ENCODE results near the gene BCAS3.
A peak's percentile ranks its signal among the peaks of the same experiment; 100 is the strongest.

BCAS3 gene

DNA sequence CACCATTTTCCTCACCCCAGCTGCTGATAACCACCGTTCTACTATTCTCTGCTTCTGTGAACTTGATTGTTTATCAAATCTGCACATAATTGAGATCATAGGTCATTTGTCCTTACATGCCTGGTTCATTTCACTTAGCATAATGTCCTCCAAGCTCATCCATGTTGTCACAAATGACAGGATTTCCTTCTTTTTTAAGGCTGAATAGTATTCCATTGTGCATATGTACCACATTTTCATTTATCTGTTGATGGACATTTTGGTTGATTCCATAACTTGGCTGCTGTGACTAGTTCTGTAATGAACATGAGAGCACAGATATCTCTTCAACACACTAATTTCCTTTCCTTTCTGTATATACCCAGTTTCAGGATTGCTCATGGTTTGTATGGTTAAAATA lies 496.7 kb downstream of the BCAS3 start:
- DNase-seq, result no peak

DNA sequence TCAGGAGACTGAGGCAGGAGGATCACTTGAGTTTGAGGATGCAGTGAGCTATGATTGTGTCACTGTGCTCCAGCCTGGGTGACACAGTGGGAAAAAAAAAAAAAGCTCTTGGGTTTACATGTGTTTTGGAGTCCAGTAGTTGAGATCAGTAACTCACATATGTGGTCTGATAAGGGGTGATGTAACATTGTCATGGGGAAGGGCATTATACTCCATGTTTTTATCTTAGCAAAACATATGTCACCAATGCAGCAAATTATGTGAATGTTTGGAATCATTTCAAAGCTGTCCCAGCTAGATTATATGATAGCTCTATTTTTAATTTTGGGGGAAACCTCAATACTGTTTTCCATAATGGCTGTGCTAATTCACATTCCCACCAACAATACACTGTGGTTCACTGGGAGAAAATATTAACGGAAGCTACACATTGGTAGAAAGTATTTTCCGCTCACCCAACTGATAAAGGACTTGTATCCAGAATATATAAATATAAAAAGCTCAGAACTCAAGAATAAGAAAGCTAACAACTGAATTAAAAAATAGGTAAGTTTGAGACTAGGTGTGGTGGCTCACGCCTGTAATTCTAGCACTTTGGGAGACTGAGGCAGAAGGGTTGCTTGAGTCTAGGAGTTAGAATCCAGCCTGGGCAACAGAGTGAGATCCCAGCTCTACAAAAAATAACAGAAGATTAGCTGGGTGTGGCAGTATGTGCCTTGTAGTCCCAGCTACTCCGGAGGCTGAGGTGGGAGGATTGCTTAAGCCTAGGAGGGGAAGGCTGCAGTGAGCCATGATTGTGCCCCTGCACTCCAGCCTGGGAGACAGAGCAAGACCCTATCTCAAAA lies 497.9 kb downstream of the BCAS3 start:
- no peak for DNase-seq

DNA sequence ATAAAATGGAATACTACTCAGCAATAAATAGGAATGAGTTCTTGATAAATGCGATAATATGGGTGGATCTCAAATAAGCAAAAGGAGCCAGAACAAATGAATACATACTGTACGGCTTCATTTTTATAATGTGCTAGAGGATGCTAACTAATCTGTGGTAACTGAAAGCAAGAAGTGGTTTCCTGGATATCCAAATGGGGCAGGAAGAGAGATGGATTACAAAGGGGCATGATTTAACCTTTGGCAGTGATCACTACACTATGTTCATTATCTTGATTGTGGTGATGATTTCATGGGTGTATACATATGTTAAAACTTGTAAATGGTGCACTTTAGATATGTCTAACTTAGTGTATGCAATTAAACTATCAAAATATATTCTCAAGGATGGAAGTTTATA lies 499.7 kb downstream of the BCAS3 start:
- DNase-seq, result no peak

DNA sequence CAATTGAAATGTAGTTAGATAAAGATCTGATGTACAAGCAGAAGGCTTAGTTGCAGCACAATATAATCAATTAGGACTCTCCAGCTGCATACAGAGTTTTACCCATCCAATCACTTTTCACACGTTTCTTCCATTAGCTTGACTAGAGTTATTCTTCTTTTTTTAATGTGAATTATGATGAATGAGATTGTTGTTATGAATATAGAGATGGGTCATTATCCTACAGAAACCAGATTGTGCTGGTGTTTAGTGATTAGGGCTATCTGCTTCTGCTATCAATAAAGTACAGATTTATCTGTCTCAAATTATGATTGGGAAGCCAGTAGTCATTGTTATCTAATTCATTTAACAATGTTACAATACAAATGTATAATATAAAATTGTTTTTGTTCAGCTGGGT lies 500.6 kb downstream of the BCAS3 start:
- DNase-seq, result no peak

DNA sequence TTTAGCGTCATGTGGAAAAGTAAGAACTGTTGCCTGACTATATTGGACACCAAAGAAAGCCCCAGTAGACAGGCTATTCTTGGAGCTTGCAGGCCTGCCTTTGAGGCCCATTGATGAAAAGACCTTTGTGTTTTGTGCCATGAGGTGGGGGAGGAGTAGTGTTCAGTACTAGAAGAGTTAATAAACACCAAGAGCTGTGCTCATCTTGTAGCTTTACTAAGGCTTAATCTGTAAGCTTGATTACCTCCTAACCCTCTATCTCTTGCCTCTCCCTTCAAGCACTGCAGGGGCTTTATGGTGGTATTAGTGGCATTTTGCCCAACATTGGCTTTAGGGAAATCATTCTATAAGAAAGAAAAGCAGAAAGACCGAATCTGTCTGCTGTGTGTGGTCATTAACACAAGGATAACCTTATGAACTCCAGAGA lies 501.7 kb downstream of the BCAS3 start:
- no peak for DNase-seq

DNA sequence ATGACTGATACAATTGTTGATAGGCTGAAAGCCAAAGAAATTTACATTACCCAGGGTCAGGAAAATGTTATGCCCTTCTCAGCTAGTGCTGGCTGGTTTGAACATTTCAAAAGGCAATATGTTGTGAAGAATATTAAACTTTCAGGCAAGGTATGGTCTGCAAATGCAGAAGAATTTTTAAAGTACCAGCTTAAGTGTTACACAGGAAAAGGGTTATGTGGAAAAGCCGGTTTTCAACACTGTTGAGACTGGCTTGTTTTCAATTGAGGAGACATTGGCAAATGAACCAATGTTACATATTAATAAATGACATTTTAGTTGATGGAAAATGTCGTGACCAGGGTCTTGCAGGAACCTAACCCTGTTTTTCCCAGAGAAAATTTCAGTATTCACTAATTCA lies 506.1 kb downstream of the BCAS3 start:
- DNase-seq, result no peak

DNA sequence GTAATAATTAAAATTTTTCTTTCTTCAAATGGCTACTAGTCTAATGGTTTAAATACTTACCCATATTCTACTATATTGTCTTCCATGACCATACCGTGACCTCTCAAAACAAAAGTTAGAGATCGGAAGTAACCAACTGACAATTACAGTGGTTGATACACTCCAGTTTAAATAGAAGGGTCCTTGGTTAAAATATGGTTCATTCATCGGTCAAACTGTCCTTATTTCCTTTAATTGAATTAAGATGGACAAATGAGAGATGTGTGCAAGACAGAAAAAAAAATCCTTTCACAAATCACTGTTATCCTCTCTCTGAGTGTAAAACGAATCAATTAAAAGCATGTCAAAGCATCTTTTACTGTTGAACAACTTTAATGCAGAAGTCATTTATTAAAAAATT lies 507.7 kb downstream of the BCAS3 start:
- no peak for DNase-seq

DNA sequence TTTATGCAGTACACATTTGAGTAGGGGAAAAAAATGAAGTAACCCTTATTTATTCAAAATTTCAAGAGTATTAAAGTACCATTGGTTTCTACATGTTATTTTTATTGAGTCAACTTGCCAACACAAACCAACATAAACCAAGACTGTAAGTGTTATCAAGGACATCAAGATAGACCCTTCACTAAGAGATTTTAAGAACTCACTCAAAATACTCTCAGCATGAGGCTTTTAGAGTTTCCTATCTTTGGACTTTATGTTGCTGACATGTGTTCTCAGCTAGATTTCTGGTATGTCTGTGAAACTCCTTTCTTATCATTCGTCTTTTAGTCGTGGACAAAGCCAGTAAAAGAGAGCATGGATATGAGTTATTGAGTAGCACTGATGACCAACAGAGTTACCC lies 509.4 kb downstream of the BCAS3 start:
- DNase-seq, result no peak

DNA sequence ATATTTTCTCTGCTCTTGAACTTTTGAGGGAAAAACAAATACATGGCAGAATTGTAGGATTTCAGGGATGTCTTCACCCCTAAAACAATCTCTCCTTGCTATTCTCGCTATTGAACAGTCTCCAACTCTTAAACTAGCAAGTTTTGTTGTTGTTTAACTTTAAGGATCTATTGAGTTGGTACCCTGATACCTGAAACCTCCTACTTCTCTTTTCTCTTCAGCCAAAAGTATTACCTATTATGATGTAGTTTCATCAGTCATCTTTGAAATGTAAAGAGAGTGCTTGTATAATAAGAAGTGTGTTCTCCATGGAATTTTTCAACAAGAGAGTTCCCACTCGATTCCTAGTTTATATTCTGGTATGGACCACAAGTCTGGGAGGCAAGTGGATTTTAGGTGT lies 510.4 kb downstream of the BCAS3 start:
- no peak for DNase-seq

DNA sequence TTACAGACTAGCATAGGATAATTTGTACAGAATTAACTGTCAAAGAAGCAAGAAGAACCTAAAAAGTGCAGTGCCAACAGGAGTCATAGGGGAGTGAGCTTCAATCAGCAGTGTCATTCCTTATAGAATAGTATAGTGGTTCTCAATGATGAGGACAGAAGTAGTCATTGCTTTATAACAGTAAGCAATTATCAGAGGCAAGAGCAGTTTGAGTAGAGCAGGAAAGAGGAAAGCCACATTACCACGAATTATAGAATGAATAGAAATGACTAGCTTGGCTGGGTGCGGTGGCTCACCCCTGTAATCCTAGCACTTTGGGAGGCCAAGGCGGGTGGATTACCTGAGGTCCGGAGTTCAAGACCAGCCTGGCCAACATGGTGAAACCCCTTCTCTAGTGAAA lies 512.3 kb downstream of the BCAS3 start:
- no peak for DNase-seq

DNA sequence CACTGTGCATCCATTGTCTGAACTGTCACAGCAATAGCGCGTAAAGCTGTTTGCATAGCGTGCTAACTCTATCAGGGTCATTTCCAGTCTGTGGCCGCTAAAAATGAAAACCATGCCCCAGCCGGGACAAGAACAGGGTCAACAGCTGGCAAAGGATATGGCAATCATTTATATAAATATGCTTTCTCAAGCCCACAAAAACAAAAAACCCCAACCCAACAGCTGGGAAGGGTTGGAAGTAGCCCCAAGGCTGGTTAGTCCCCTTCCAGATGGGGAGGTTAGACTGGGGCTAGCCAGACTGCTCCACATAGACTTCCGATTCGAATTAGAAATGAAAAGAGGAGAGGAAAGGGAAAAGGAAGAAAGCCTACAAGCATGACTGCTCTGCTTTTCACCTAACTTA lies 518.7 kb downstream of the BCAS3 start:
- no peak for DNase-seq

DNA sequence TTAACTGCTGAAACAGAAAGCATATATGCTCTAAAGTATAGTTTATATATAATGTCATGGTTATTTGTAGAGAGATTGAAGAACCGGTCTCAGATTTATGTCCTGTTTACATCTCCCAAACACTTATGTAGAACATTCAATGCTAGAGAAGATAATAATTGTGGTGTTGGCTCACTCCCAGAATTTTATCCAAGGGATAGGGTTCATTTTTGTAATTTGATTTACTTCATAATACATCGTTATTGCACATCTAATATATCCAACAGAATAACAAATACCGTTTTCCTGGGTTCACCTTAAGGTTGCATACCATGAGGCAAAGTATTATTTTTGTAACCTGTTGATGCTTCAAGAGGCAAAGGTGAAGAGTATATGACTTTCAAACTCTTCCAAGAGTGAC lies 519.1 kb downstream of the BCAS3 start:
- DNase-seq, result no peak

DNA sequence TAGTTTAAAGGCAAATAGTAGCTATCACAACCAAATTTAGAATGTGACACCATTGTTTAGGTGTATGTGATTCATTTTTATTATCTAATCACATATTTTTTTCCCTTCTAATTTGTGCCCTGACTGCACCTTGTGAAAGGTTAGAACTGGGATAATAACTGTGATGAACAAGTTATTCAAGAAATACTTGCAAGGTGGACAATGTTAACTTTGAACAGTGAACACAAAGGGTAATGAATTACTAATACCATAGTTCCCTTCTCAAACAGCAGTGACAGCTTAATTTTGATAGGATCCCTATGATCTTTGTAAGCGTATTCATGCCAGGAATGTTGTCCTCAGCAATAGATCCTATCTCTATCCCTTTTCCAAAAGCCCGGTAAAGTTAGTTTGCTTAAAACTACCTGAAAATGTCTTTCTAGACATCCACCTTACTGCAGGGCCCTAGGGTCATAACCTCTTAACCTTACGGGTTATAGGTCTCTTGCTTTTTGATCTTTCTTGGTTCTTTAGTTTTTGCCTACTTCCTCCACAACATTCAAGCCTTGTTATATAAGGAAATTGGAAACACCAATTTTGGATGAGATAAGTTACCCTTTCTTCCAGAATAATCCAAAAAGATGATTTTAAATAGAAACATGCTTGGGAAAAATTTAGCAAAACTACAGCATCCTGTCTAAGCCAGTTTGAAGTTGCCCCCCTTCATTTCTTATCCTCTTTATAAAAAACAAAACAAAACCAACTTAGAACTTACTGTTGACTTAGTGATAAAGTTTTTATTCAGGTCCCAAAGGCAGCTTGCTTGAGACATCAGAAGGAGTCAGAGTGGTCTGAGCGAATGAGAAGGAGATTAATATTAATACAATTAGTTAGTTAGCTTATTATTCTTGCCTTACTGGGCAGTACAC lies 522.0 kb downstream of the BCAS3 start:
- no peak for DNase-seq

DNA sequence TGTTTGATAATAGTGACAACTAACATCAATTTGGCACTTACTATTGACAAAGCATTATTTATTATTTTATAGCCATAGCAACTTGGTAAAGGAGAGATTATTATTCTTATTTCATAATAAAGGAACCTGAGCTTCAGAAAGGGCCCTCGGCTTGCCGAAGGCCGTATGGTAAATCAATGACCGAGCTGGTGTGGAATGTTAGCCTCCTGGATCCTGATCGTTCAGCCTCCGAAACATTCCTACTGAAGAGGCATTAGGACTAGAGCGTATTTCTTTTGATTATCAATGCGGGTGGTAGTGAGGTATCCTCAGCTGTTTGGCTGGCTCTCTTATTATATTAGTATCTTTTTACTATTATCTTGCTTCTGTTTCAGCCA lies 522.7 kb downstream of the BCAS3 start:
- no peak for DNase-seq

DNA sequence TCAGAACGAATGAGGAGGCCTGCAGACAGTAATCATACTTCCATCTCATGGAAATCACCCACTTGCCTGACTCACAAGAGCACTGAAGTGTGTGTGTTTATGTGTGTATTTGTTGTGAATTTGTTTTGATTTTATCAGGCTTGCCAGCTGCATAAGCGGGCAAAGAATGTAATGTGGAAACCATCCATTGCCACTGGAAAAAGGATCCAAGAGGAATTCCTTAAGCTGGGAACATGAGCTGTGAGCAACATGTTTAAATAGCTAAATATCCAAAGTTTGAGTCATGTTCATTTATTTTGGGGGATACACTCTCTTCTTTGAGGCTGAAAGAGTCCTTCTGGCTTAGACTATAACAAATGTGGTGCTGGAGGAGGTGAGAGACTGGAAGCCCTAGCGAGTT lies 523.6 kb downstream of the BCAS3 start:
- DNase-seq, result no peak

DNA sequence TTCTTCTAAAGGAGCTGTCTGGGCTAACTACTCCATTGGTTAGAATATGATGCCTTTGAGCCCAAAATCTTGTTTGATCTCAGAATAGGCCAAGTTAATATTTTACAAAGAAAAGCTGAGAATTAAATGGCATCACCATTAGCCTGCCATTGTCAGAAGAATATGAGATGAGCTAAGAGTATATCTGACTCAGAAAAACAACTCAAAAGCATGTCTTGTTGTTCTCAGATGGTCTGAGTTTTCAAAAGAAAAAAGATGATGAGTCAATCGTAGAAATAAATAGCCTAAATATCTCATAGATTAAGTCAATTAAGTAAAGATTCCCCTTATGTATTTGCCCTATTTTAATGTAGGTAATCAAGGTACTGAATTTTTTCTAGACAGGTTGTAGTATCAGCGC lies 524.9 kb downstream of the BCAS3 start:
- no peak for DNase-seq

DNA sequence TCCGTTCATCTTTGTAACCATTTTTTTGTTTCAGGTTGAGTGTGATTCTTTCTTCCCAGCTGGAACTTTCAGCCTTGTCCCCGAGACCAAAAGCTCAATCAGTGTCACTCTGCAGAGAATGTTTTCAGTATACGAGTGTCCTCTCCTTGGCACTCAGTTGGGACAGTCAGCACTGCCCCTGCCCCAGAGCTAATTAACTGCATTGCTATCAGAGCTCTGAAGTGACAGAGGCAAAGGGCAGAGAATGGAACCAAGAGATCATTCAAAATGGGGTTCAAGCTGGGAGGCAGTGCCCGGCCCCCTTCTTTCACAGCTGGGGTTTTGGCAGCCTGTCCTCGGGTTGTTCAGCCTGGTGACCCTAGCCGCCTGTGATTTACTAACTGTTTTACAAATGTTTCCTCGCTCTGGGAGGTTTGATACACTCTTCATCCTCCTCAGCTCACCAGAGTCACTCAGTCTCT lies 526.0 kb downstream of the BCAS3 start:
- DNase-seq, result no peak

DNA sequence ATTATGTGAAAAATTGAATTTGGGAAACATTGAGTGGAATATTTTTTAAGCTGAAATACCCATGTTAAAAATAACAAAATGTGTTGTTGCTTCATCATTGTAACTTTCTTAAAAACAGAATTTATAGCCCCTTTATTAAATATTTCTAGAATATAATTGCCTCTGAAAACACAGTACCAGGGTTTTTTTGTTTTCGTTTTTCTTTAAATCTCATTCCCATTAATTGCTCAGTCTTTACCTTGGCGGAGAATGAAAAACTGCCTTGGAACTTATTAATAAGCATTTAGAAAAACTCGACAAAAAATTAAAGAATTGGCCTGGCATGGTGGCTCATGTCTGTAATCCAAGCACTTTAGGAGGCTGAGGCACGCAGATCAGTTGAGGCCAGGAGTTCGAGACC lies 526.8 kb downstream of the BCAS3 start:
- no peak for DNase-seq

DNA sequence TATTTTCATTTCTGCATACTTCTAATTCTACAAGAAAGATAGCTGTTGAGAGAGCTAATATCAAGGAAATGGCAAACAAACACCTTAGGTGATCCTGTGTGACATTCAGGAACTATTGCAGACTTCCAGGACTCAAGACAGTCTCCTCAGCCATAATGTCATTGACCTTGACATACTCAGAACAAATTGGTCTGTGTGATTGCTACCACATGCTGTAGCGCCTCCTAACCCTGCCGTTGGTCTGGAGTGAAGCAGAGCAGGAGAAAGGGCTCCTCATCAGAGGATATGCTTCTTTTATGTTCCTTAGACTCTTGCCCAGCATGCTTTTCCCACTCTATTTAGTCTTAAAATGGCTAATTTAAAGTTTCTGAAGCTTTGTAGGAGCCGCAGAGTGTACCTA lies 527.8 kb downstream of the BCAS3 start:
- no peak for DNase-seq

DNA sequence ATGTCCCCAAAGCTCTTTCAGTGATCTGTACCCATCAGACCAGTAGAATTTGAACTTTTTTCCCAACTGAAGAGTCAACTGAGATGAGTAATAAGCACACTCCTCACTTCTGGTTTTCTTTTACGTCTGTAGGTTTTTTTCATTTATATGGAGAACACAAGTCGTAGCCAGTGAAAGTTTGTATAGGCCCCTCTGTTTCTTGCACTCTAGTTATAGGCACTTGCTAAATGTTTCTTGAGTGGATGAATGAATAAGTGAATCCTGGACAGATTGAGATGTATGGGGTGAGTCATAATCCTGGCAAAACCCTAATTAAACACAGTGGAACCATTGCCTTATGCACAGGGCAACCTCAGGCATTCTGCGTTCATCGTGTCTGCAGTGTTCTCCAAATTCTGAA lies 528.3 kb downstream of the BCAS3 start:
- DNase-seq, result peak; percentile 3 to 36

DNA sequence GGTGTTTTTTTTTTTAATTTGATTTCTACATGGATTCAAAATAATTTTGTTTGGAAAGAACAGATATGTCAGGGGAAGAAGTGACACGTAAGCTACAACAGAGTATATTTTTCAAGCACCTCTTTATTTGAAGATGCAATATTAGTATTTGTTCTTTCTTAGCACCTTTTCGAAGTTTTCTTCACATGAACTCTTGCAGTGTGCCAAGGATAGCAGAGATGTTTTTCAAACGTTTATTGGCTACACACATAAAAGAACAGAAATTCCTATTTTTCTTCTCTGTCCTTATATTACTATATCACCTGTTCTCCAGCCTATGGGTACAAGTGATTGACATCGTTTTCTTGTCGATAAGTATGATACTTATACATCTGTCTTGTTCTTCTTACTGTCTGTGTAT lies 529.3 kb downstream of the BCAS3 start:
- DNase-seq, result no peak

DNA sequence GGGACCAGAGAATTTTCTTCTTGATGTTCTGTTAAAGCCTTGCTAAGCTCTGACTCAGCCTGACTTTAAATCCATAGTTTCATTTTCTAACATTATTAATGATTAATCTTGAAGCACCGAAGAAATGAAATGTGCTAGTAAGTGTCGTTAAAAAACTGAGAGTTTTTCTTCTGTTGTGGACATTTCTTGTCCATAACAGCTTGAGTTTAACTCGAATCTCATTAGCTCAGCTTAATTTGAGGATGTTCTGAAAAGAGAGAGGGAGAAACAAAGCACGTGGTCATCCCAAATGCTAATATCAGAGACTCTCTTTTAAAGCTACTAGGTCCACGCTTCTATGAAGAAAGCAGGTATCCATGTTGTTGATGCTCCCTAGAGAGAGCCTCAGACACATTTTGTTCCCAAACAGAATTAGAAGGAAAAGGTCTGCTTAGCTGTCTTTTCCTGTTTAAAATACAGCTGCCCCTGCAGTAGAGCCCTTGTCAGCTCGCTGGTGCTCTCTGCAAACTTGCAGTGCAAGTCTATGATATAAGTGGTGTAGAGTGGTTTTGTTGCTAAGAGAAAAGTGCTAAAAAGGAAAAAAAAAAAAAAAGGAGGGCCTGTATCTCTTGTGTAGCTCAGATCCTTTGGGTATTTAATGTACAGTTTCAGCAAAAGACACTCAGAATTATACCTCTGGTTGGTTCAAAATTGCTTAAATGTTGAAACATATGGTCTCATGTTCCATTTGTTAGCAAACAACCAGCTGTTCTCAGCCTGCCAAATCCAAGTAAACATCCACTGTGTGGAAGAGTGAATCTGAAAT lies 530.9 kb downstream of the BCAS3 start:
- DNase-seq, result peak; percentile 9 to 22

DNA sequence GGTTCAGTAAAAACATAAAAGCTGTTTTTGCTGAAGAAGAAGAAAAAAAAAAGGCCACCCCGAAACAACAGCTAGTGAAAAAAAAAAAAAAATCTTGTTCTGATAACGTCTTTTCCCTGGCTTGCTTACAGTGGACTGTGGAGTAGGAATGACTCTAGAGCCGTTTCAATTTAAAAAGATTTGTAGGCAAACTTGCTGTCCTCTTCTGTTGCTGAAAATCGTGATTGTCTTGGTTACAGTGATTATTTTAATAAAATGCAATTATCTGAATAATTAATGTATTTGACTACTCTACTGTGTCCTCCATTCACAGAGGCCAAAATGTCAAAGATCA lies 531.4 kb downstream of the BCAS3 start:
- DNase-seq, result no peak

Measured in NCI-H446 (cell line).